B cell (primary cell): ENCODE data around the gene MRPS15.

Source experiments
- EZH2 ChIP-seq: IDR thresholded peaks from 2 replicates; pipeline ENCODE4 v1.6.1; 2012; ENCODE audit warnings: borderline replicate concordance, low read depth, mild to moderate bottlenecking, moderate library complexity, low read length; ENCODE audit not compliant: insufficient read depth, poor library complexity, severe bottlenecking
- TF ChIP-seq, protein P1 (sequence below): fragments of 200-600 bp; IDR thresholded peaks from one replicate; pipeline ENCODE4 v1.8.0; 2022; ENCODE audit warnings: antibody characterized with exemption, mild to moderate bottlenecking

DNA sequence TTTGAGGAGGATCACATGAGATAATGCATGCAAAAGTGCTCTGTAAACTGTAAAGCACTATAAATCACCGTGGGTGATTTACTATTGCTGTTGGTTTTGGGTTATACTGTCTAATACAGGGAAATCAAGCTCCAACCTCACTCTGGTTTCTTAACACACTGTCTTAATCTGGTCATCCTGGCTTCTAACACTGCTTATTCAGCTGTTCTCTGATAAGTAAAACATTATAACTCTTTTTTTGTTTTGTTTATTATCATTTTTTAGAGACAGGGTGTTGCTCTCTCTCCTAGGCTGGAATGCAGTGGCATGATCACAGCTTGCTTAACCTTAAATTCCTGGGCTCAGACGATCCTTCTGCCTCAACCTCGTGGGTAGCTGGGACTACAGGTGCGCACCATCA is 44.6 kb downstream of the MRPS15 start:
- TF ChIP-seq, protein P1, sequence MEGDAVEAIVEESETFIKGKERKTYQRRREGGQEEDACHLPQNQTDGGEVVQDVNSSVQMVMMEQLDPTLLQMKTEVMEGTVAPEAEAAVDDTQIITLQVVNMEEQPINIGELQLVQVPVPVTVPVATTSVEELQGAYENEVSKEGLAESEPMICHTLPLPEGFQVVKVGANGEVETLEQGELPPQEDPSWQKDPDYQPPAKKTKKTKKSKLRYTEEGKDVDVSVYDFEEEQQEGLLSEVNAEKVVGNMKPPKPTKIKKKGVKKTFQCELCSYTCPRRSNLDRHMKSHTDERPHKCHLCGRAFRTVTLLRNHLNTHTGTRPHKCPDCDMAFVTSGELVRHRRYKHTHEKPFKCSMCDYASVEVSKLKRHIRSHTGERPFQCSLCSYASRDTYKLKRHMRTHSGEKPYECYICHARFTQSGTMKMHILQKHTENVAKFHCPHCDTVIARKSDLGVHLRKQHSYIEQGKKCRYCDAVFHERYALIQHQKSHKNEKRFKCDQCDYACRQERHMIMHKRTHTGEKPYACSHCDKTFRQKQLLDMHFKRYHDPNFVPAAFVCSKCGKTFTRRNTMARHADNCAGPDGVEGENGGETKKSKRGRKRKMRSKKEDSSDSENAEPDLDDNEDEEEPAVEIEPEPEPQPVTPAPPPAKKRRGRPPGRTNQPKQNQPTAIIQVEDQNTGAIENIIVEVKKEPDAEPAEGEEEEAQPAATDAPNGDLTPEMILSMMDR: no peak
- TF ChIP-seq EZH2: no peak
